HepG2 (cell line): Measurements from ENCODE around the gene PTPN14. TPM values are rescaled to one million over a fixed set of nuclear protein-coding genes. Genes with fewer than 3 reads are reported as not detected.

Source experiments
- ATAC-seq: fragments of 200-7000 bp; cut with Tn5 transposase; 3 replicates; pipeline ENCODE4 v1.9.1; 2020; ENCODE audit warnings: mild to moderate bottlenecking, moderate library complexity
- BruUV-seq: library from RNA; stranded (reverse); fragments of 400-500 nt; replicated peaks from 2 replicates; lab custom pipeline; 2021; lab: Mats Ljungman, UMichigan
- CTCF ChIA-PET: fragments of 300-600 bp; formaldehyde crosslinking; extraction: SDS; loops from one replicate; lab custom pipeline; 2021; ENCODE audit warnings: low total read pairs, inconsistent platforms, low intra/inter-chr PET ratio; lab: Yijun Ruan, JAX
- POLR2A ChIA-PET: fragments of 350-600 bp; sonication (Branson Sonifier 250); formaldehyde crosslinking; loops from one replicate; lab custom pipeline; 2020; ENCODE audit warnings: antibody characterized with exemption, inconsistent platforms; lab: Yijun Ruan, JAX
- DNase-seq: peaks from one replicate; pipeline ENCODE4 v3.0.0-alpha.2; 2015; ENCODE audit warnings: low spot score
- FAIRE-seq: peaks from 3 replicates; lab custom pipeline; 2011; peaks lifted over from hg19 to GRCh38; lab: Jason Lieb, UNC
- H2AFZ ChIP-seq: one replicate; pipeline ENCODE4 v1.6.1; 2011; ENCODE audit warnings: low read length, inconsistent platforms
- H3K27ac ChIP-seq: fragments of 300-600 bp; 3 replicates; pipeline ENCODE4 v1.8.0; 2011; ENCODE audit warnings: mixed run types, mild to moderate bottlenecking, mixed read lengths, low read length, inconsistent platforms; ENCODE audit not compliant: insufficient read depth; ENCODE audit errors: extremely low read length
- H3K27me3 ChIP-seq, 2 experiments: fragments of 200-600 bp in 1 of 2; 2 replicates in 1 of 2; 3 replicates in 1 of 2; pipeline versions ENCODE4 v1.6.0 to v1.8.0; 2011; ENCODE audit warnings: low read length in 2 of 2, mild to moderate bottlenecking in 2 of 2, moderate library complexity in 2 of 2, inconsistent platforms in 1 of 2; ENCODE audit not compliant: insufficient read depth in 2 of 2, control insufficient read depth in 1 of 2
- H3K36me3 ChIP-seq, 2 experiments: fragments of 200-600 bp in 1 of 2; replicated peaks in 1 of 2; 2 replicates in 1 of 2; 3 replicates in 1 of 2; pipeline versions ENCODE4 v1.5.1 to v1.8.0; 2011; ENCODE audit warnings: low read length in 2 of 2, inconsistent platforms in 1 of 2; ENCODE audit not compliant: insufficient read depth in 2 of 2, control insufficient read depth in 1 of 2
- H3K4me1 ChIP-seq: 2 replicates; pipeline ENCODE4 v1.5.1; 2012; ENCODE audit warnings: low read length, inconsistent platforms; ENCODE audit not compliant: insufficient read depth
- H3K4me2 ChIP-seq: 2 replicates; pipeline ENCODE4 v1.6.0; 2011; ENCODE audit warnings: low read depth, low read length, inconsistent platforms
- H3K4me3 ChIP-seq, 3 experiments: fragments of 200-600 bp in 1 of 3; sonication (generic), shearing (Covaris generic) in 1 of 3; replicated peaks in 1 of 3; 2 replicates each; pipeline ENCODE4 v1.5.1; 2011 to 2016; ENCODE audit warnings: low read length in 3 of 3, inconsistent platforms in 2 of 3, low read depth in 2 of 3, mild to moderate bottlenecking in 2 of 3, control low read depth in 1 of 3, mixed read lengths in 1 of 3; ENCODE audit not compliant: insufficient read depth in 1 of 3
- H3K79me2 ChIP-seq: one replicate; pipeline ENCODE4 v1.6.1; 2011; ENCODE audit warnings: low read length, inconsistent platforms; ENCODE audit not compliant: insufficient read depth
- H3K9ac ChIP-seq: 2 replicates; pipeline ENCODE4 v1.6.0; 2011; ENCODE audit warnings: mild to moderate bottlenecking, low read depth, low read length, inconsistent platforms; ENCODE audit not compliant: insufficient read depth
- H3K9me3 ChIP-seq: 2 replicates; pipeline ENCODE4 v1.5.1; 2012; ENCODE audit warnings: mild to moderate bottlenecking, low read length
- H4K20me1 ChIP-seq: 2 replicates; pipeline ENCODE4 v1.6.0; 2011; ENCODE audit warnings: inconsistent platforms, mild to moderate bottlenecking, low read length, moderate library complexity; ENCODE audit not compliant: insufficient read depth
- ATF7 ChIP-seq, 2 experiments: fragments of 450-650 bp in 1 of 2; sonication (generic) in 1 of 2; formaldehyde crosslinking in 1 of 2; IDR thresholded peaks; 2 replicates each; pipeline versions ENCODE4 v1.4.0 to v1.6.1; 2016 to 2020; ENCODE audit warnings: antibody characterized with exemption in 1 of 2, mild to moderate bottlenecking in 1 of 2, missing genetic modification reagents in 1 of 2
- ATRX ChIP-seq: sonication (generic); formaldehyde crosslinking; IDR thresholded peaks from 2 replicates; pipeline ENCODE4 v1.4.0; 2020; ENCODE audit warnings: missing genetic modification reagents, borderline replicate concordance
- HNF1A ChIP-seq, 2 experiments: sonication (generic) in 1 of 2; formaldehyde crosslinking in 1 of 2; IDR thresholded peaks; 2 replicates each; pipeline versions ENCODE4 v1.4.0 to v1.6.1; 2016 to 2020; ENCODE audit warnings: borderline replicate concordance in 1 of 2, low read depth in 1 of 2, mild to moderate bottlenecking in 1 of 2, missing genetic modification reagents in 1 of 2
- IRX3 ChIP-seq: sonication (generic); formaldehyde crosslinking; IDR thresholded peaks from 2 replicates; pipeline ENCODE4 v1.8.1; 2023; ENCODE audit warnings: mild to moderate bottlenecking, low read depth, missing genetic modification reagents, borderline replicate concordance
- MTERF4 ChIP-seq: sonication (generic); formaldehyde crosslinking; IDR thresholded peaks from 2 replicates; pipeline ENCODE4 v1.8.0; 2023; ENCODE audit warnings: mild to moderate bottlenecking, missing genetic modification reagents
- NCOA1 ChIP-seq: sonication (generic); formaldehyde crosslinking; IDR thresholded peaks from 2 replicates; pipeline ENCODE4 v1.9.0; 2021; ENCODE audit warnings: missing genetic modification reagents
- POGZ ChIP-seq: sonication (generic); formaldehyde crosslinking; IDR thresholded peaks from 2 replicates; pipeline ENCODE4 v1.4.0; 2020; ENCODE audit warnings: mild to moderate bottlenecking, missing genetic modification reagents
- ZNF343 ChIP-seq: sonication (generic); formaldehyde crosslinking; IDR thresholded peaks from 2 replicates; pipeline ENCODE4 v1.4.0; 2020; ENCODE audit warnings: mild to moderate bottlenecking, missing genetic modification reagents
- ZNF549 ChIP-seq: sonication (generic); formaldehyde crosslinking; IDR thresholded peaks from 2 replicates; pipeline ENCODE4 v1.5.0; 2020; ENCODE audit warnings: missing genetic modification reagents
- WGBS: methylation state at CpG from one replicate; pipeline ENCODE4 v1.1.6; 2017; ENCODE audit warnings: low lambda C conversion rate; 5-methylcytosine and 5-hydroxymethylcytosine counted together
- in situ Hi-C: cut with HindIII; loops from 2 replicates; pipeline ENCODE4 v1.10.0; 2017; ENCODE audit warnings: low pct_unique_long_range_greater_than_20kb; ENCODE audit not compliant: extremely low pct_ligation_motif_present
- intact Hi-C: fragments of 100-400 bp; cut with micrococcal nuclease; formaldehyde crosslinking; loops from one replicate; pipeline ENCODE4 v1.10.0; 2022; ENCODE audit not compliant: unreplicated experiment
- polyA plus RNA-seq, 8 experiments: library from polyadenylated mRNA; depleted of rRNA in 3 of 8; stranded (reverse) in 7 of 8; unstranded in 1 of 8; fragments of >200 nt; fragmentation: Illumina TruSeq in 4 of 8; extraction: Trizol in 4 of 8; gene quantifications; 2 replicates each; pipeline versions ENCODE4 v1.2.1 to v1.2.3, GENCODE V29; 2011 to 2016; ENCODE audit warnings: low read depth in 4 of 8, missing spikeins in 1 of 8, mixed read lengths in 1 of 8; ENCODE audit not compliant: insufficient read depth in 1 of 8
- total RNA-seq, 5 experiments: library from RNA; depleted of rRNA; stranded (reverse); fragments of >200 nt; fragmentation: Illumina TruSeq; extraction: Trizol; gene quantifications; 2 replicates each; pipeline ENCODE4 v1.2.3, GENCODE V29; 2016; ENCODE audit warnings: low read depth in 1 of 5
- TF ChIP-seq, protein P1 (sequence below): sonication (generic); formaldehyde crosslinking; IDR thresholded peaks from 2 replicates; pipeline ENCODE4 v1.4.0; 2020; ENCODE audit warnings: missing genetic modification reagents, borderline replicate concordance
- TF ChIP-seq, protein P2 (sequence below): sonication (generic); formaldehyde crosslinking; IDR thresholded peaks from 2 replicates; pipeline ENCODE4 v1.4.0; 2020; ENCODE audit warnings: missing genetic modification reagents

The PTPN14 gene
- total and polyA plus RNA-seq, 2 of the 13 experiments (the other 11 are each of a cell fraction or from before 2014, with no cell fraction given): 3.9 to 4.7 TPM

DNA sequence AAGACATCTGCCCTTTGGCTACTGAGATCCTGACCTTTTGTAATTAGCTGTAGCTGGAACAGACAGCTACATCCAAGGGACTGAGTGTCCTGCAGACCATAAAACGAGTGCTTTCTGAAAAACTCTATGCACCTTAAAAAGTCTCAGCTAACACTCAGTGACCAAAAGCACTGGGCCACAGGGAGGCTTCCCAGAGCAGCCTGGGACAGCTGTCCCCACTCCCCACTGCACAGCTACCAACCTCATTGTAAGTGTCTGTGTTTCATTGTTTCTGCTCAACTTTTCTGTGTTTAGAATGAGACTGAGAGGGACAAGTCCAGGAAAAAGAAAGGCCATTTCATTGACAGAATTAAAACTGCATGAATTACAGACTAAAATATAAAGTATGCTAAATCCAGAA, 189.8 kb downstream of the PTPN14 start (continued):
- TF ChIP-seq, protein P1, sequence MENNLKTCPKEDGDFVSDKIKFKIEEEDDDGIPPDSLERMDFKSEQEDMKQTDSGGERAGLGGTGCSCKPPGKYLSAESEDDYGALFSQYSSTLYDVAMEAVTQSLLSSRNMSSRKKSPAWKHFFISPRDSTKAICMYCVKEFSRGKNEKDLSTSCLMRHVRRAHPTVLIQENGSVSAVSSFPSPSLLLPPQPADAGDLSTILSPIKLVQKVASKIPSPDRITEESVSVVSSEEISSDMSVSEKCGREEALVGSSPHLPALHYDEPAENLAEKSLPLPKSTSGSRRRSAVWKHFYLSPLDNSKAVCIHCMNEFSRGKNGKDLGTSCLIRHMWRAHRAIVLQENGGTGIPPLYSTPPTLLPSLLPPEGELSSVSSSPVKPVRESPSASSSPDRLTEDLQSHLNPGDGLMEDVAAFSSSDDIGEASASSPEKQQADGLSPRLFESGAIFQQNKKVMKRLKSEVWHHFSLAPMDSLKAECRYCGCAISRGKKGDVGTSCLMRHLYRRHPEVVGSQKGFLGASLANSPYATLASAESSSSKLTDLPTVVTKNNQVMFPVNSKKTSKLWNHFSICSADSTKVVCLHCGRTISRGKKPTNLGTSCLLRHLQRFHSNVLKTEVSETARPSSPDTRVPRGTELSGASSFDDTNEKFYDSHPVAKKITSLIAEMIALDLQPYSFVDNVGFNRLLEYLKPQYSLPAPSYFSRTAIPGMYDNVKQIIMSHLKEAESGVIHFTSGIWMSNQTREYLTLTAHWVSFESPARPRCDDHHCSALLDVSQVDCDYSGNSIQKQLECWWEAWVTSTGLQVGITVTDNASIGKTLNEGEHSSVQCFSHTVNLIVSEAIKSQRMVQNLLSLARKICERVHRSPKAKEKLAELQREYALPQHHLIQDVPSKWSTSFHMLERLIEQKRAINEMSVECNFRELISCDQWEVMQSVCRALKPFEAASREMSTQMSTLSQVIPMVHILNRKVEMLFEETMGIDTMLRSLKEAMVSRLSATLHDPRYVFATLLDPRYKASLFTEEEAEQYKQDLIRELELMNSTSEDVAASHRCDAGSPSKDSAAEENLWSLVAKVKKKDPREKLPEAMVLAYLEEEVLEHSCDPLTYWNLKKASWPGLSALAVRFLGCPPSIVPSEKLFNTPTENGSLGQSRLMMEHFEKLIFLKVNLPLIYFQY (CRISPR knock-in tag): no peak

- ATAC-seq (no peak), DNase-seq (no peak), FAIRE-seq (no peak)
- no peaks in the 10 kb centered on the region for H3K79me2 ChIP-seq
- H3K4me2 ChIP-seq: no peak overlapping the region
- in situ Hi-C loops (no loop called here), intact Hi-C loops (no loop called here)
- no peak overlapping the region for H3K9ac ChIP-seq
- no peaks in the 10 kb centered on the region for H4K20me1 ChIP-seq
- no peaks in the 10 kb centered on the region for H3K9me3 ChIP-seq
- no peak overlapping the region for H3K4me3 ChIP-seq
- H3K36me3 ChIP-seq: peaks cover 8 to 10% of the 10 kb centered on the region in 2 experiments; a peak in 4 of 5 replicates
- H3K27me3 ChIP-seq: no peaks in the 10 kb centered on the region
- H3K4me1 ChIP-seq: 0 out of 2 replicates have a peak, but pooled peaks cover 7% of the 10 kb centered on the region
- POLR2A ChIA-PET: no interaction called here
- WGBS: 93% methylated on average over 3 of the region's 3 CpGs
- no peak for TF ChIP-seq ZNF343
- TF ChIP-seq POGZ (CRISPR knock-in tag): no peak
- TF ChIP-seq HNF1A (IDR thresholded peaks at IDR 0.05; ENCODE audit: low read depth): no peak
- no peak for TF ChIP-seq HNF1A (CRISPR knock-in tag; IDR thresholded peaks at IDR 0.05; ENCODE audit: borderline replicate concordance)
- TF ChIP-seq ATRX: no peak
- no peak for TF ChIP-seq IRX3 (CRISPR knock-in tag)
- TF ChIP-seq ATF7 (IDR thresholded peaks at IDR 0.05): no peak
- no peak for TF ChIP-seq ATF7 (CRISPR knock-in tag; IDR thresholded peaks at IDR 0.05)
- TF ChIP-seq, protein P2, sequence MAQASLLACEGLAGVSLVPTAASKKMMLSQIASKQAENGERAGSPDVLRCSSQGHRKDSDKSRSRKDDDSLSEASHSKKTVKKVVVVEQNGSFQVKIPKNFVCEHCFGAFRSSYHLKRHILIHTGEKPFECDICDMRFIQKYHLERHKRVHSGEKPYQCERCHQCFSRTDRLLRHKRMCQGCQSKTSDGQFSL (CRISPR knock-in tag): no peak
- no peak for TF ChIP-seq MTERF4
- TF ChIP-seq ZNF549 (CRISPR knock-in tag): no peak
- TF ChIP-seq NCOA1 (CRISPR knock-in tag): no peak
- TF ChIP-seq, all 625 proteins: peak for 0
- no peak overlapping the region for H3K27ac ChIP-seq
- no peak overlapping the region for H2AFZ ChIP-seq
- CTCF ChIA-PET: no interaction called here
- no TSS peak for BruUV-seq
Measured at GRCh38 chr1:214360525-214361164, 190.8 kb downstream of the PTPN14 start.
